ENCODE data around the gene DEFB126. TPM values are rescaled to one million over a fixed set of nuclear protein-coding genes. Genes with fewer than 3 reads are reported as not detected.

DEFB126 gene
- polyA plus RNA-seq, 3 donors = not detected

Other genes starting within 250 kb of the DEFB126 start
- not detected for gene DEFB125, start 54.9 kb upstream of the DEFB126 start, polyA plus RNA-seq (ENCODE audit: insufficient read length in 3 of 3)
- gene DEFB127, start 14.9 kb downstream of the DEFB126 start, polyA plus RNA-seq (ENCODE audit: insufficient read length in 3 of 3) = not detected
- not detected for gene DEFB128, start 47.1 kb downstream of the DEFB126 start, polyA plus RNA-seq (ENCODE audit: insufficient read length in 3 of 3)
- gene DEFB129, start 84.7 kb downstream of the DEFB126 start, polyA plus RNA-seq (ENCODE audit: insufficient read length in 3 of 3) = not detected
- not detected for gene DEFB132, start 115.1 kb downstream of the DEFB126 start, polyA plus RNA-seq (ENCODE audit: insufficient read length in 3 of 3)
- gene C20orf96, start 148.2 kb downstream of the DEFB126 start, polyA plus RNA-seq (ENCODE audit: insufficient read length in 3 of 3) = 10 to 100 TPM; 37.1 to 45.2 (median 40.2) TPM
- gene ZCCHC3, start 155.0 kb downstream of the DEFB126 start, polyA plus RNA-seq (ENCODE audit: insufficient read length in 3 of 3) = 10 to 100 TPM; 43.1 to 58.2 (median 46.7) TPM
- 10 to 100 TPM; 36.4 to 45.5 (median 41.3) TPM for gene SOX12, start 183.0 kb downstream of the DEFB126 start, polyA plus RNA-seq (ENCODE audit: insufficient read length in 3 of 3)
- gene NRSN2, start 204.5 kb downstream of the DEFB126 start, polyA plus RNA-seq (ENCODE audit: insufficient read length in 3 of 3) = 10 to 100 TPM; 50.4 to 57.5 (median 54.9) TPM
- gene TRIB3, start 238.2 kb downstream of the DEFB126 start, polyA plus RNA-seq (ENCODE audit: insufficient read length in 3 of 3) = 1 to 10 TPM; 4.1 to 5.1 (median 4.2) TPM